Astrocyte (in vitro differentiated cells and primary cell): ENCODE measurements around the gene AP3S1. TPM values are rescaled to one million over a fixed set of nuclear protein-coding genes. Genes with fewer than 3 reads are reported as not detected.

Source experiments
- DNase-seq: peaks from one replicate; pipeline ENCODE4 v3.0.0-alpha.2; 2010; ENCODE audit warnings: low read depth
- FAIRE-seq: peaks from 2 replicates; lab custom pipeline; 2011; peaks lifted over from hg19 to GRCh38; lab: Jason Lieb, UNC
- H2AFZ ChIP-seq: 2 replicates; pipeline ENCODE4 v1.6.0; 2012; ENCODE audit warnings: low read depth, low read length, inconsistent platforms
- H3K27ac ChIP-seq: 2 replicates; pipeline ENCODE4 v1.5.1; 2011; ENCODE audit warnings: low read depth, low read length, inconsistent platforms
- H3K27me3 ChIP-seq: 2 replicates; pipeline ENCODE4 v1.6.0; 2011; ENCODE audit warnings: low read length, inconsistent platforms; ENCODE audit not compliant: insufficient read depth
- H3K36me3 ChIP-seq: 2 replicates; pipeline ENCODE4 v1.5.1; 2011; ENCODE audit warnings: low read length, inconsistent platforms; ENCODE audit not compliant: insufficient read depth
- H3K4me1 ChIP-seq: 2 replicates; pipeline ENCODE4 v1.5.1; 2011; ENCODE audit warnings: low read length, inconsistent platforms; ENCODE audit not compliant: insufficient read depth
- H3K4me2 ChIP-seq: 2 replicates; pipeline ENCODE4 v1.6.0; 2012; ENCODE audit warnings: low read length, inconsistent platforms
- H3K4me3 ChIP-seq: 2 replicates; pipeline ENCODE4 v1.5.1; 2011; ENCODE audit warnings: low read depth, mild to moderate bottlenecking, low read length, inconsistent platforms; ENCODE audit not compliant: insufficient read depth
- H3K79me2 ChIP-seq: 2 replicates; pipeline ENCODE4 v1.6.0; 2012; ENCODE audit warnings: mild to moderate bottlenecking, low read length, inconsistent platforms; ENCODE audit not compliant: insufficient read depth
- H3K9ac ChIP-seq: 2 replicates; pipeline ENCODE4 v1.6.0; 2012; ENCODE audit warnings: mild to moderate bottlenecking, low read length, inconsistent platforms
- H3K9me3 ChIP-seq: 2 replicates; pipeline ENCODE4 v1.5.1; 2012; ENCODE audit warnings: low read depth, mild to moderate bottlenecking, low read length, inconsistent platforms; ENCODE audit not compliant: insufficient read depth
- H4K20me1 ChIP-seq: 2 replicates; pipeline ENCODE4 v1.6.0; 2012; ENCODE audit warnings: low read length, inconsistent platforms; ENCODE audit not compliant: insufficient read depth
- H3K27ac Mint-ChIP-seq: one replicate; pipeline ENCODE4 v1.8.0; 2021; ENCODE audit warnings: mild to moderate bottlenecking, mixed read lengths; ENCODE audit not compliant: unreplicated experiment
- H3K27me3 Mint-ChIP-seq: one replicate; pipeline ENCODE4 v1.8.0; 2021; ENCODE audit warnings: low read depth, mixed read lengths; ENCODE audit not compliant: unreplicated experiment
- H3K36me3 Mint-ChIP-seq: one replicate; pipeline ENCODE4 v1.8.0; 2021; ENCODE audit warnings: low read depth, mixed read lengths; ENCODE audit not compliant: unreplicated experiment
- H3K4me1 Mint-ChIP-seq: one replicate; pipeline ENCODE4 v1.8.0; 2021; ENCODE audit warnings: low read depth, mixed read lengths; ENCODE audit not compliant: unreplicated experiment
- H3K4me3 Mint-ChIP-seq: one replicate; pipeline ENCODE4 v1.8.0; 2021; ENCODE audit warnings: mild to moderate bottlenecking, moderate library complexity, mixed read lengths; ENCODE audit not compliant: unreplicated experiment
- H3K9me3 Mint-ChIP-seq: one replicate; pipeline ENCODE4 v1.8.0; 2021; ENCODE audit warnings: mild to moderate bottlenecking, mixed read lengths; ENCODE audit not compliant: unreplicated experiment
- EZH2 ChIP-seq: IDR thresholded peaks from 2 replicates; pipeline ENCODE4 v1.6.1; 2012; ENCODE audit warnings: mild to moderate bottlenecking, low read length, inconsistent platforms; ENCODE audit not compliant: insufficient read depth
- total RNA-seq: library from RNA; stranded (reverse); gene quantifications from 2 replicates; pipeline ENCODE4 v1.2.1, GENCODE V29; 2021
- TF ChIP-seq, protein P1 (sequence below): IDR thresholded peaks from 2 replicates; pipeline ENCODE4 v1.5.1; 2011; ENCODE audit warnings: low read depth, mild to moderate bottlenecking, inconsistent platforms, low read length, moderate library complexity; ENCODE audit not compliant: insufficient read depth

The AP3S1 gene
- total RNA-seq, 1 donor from 2014 or later, result 108 TPM

DNA sequence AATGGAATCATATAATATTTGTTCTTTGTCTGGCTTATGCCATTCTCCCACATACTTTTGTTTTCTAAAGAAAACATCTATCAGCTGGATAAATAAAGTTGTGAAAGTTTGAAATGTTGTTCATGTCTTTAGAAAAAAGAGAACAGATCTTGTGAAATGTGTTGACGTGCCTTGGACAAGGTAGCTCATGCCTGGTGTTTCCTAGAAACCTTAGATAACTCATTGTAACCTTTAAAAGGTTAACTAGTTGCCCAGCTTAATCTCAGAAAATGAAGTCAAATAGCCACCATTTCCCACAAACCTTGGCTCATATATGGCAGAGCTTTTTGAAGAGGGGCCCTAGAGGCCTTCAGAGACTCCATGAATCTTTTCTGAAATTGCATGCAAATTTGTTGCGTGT, 40.6 kb upstream of the AP3S1 start:
- Histone ChIP-seq H4K20me1 (no peaks in the 10 kb centered on the region), H3K4me2 (no peak overlapping the region), H2AFZ (no peak overlapping the region), H3K4me1 (no peaks in the 10 kb centered on the region), H3K27me3 (no peaks in the 10 kb centered on the region), H3K9me3 (no peaks in the 10 kb centered on the region), H3K79me2 (no peaks in the 10 kb centered on the region), H3K9ac (no peak overlapping the region), H3K4me3 (no peak overlapping the region), H3K36me3 (no peaks in the 10 kb centered on the region), H3K27ac (no peak overlapping the region)
- H3K4me3 Mint-ChIP-seq, result no peak overlapping the region
- H3K4me1 Mint-ChIP-seq, result no peaks in the 10 kb centered on the region
- TF ChIP-seq EZH2, result no peak
- TF ChIP-seq, protein P1, sequence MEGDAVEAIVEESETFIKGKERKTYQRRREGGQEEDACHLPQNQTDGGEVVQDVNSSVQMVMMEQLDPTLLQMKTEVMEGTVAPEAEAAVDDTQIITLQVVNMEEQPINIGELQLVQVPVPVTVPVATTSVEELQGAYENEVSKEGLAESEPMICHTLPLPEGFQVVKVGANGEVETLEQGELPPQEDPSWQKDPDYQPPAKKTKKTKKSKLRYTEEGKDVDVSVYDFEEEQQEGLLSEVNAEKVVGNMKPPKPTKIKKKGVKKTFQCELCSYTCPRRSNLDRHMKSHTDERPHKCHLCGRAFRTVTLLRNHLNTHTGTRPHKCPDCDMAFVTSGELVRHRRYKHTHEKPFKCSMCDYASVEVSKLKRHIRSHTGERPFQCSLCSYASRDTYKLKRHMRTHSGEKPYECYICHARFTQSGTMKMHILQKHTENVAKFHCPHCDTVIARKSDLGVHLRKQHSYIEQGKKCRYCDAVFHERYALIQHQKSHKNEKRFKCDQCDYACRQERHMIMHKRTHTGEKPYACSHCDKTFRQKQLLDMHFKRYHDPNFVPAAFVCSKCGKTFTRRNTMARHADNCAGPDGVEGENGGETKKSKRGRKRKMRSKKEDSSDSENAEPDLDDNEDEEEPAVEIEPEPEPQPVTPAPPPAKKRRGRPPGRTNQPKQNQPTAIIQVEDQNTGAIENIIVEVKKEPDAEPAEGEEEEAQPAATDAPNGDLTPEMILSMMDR, result no peak
- no peaks in the 10 kb centered on the region for H3K27me3 Mint-ChIP-seq
- FAIRE-seq (no peak), DNase-seq (no peak)
- no peak overlapping the region for H3K27ac Mint-ChIP-seq
- H3K36me3 Mint-ChIP-seq, result no peaks in the 10 kb centered on the region
- H3K9me3 Mint-ChIP-seq, result no peaks in the 10 kb centered on the region

DNA sequence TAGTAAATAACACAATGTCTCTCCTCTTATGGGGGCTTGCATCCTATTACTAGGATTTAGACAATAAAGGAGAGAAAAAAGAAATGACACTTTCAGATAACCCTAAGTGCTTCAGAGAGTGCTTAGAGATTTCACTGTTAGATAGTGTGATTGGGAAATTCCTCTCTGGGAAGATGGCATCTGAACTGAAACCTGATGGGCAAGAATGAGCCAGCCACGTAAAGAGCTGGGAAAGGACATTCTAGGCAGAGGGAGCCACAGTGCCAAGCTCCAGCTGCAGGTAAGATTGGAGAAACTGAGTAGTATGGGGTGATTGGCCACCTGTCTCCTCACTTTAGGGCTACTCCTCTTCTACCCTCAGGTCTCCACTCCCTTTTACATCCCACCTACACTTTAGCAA, 39.8 kb upstream of the AP3S1 start:
- Mint-ChIP-seq H3K27ac (no peak overlapping the region), H3K9me3 (no peaks in the 10 kb centered on the region), H3K4me1 (no peaks in the 10 kb centered on the region), H3K4me3 (no peak overlapping the region), H3K36me3 (no peaks in the 10 kb centered on the region), H3K27me3 (no peaks in the 10 kb centered on the region)
- FAIRE-seq (no peak), DNase-seq (no peak)
- no peak overlapping the region for H3K27ac ChIP-seq
- TF ChIP-seq, protein P1, result no peak
- no peak for TF ChIP-seq EZH2
- no peak overlapping the region for H2AFZ ChIP-seq
- H4K20me1 ChIP-seq, result no peaks in the 10 kb centered on the region
- H3K9me3 ChIP-seq, result no peaks in the 10 kb centered on the region
- no peak overlapping the region for H3K4me3 ChIP-seq
- H3K4me2 ChIP-seq, result no peak overlapping the region
- H3K27me3 ChIP-seq, result no peaks in the 10 kb centered on the region
- no peaks in the 10 kb centered on the region for H3K36me3 ChIP-seq
- H3K79me2 ChIP-seq, result no peaks in the 10 kb centered on the region
- no peaks in the 10 kb centered on the region for H3K4me1 ChIP-seq
- no peak overlapping the region for H3K9ac ChIP-seq

DNA sequence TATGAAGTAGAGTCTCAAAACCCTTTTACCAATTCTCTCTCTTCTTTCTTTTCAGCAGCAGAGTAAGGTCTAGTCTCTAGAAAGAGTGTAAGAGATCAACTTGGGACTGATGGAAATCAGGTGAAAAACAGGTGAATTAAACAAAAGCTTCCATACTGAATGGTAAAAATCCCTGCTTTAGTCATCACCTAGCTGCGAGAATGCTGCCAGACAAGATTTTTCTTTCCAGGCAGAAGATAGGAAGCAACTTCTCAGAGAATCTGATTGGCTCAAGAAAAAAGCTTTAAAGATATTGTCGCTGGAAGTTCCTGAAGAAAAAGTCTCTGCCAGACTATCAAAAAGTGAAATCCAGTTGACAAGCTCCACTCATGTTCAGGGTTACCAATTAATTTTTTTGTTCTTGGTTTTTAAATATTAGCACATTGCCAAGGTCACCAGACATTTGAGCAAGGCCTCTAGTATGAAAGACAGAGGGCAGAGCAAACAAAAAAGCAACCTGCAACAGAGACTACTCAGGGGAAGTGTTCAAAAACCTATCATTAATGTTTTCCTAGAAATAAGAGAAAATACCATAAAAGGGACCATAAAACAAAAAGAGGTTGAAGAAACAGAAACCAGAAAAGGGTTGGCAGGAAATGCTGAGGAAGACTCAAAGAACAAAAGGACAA, 34.6 kb upstream of the AP3S1 start:
- Histone ChIP-seq H3K79me2 (no peaks in the 10 kb centered on the region), H3K36me3 (no peaks in the 10 kb centered on the region), H3K27ac (no peak overlapping the region), H2AFZ (no peak overlapping the region), H3K9ac (no peak overlapping the region), H4K20me1 (no peaks in the 10 kb centered on the region), H3K27me3 (no peaks in the 10 kb centered on the region), H3K4me2 (no peak overlapping the region), H3K4me3 (no peak overlapping the region), H3K4me1 (no peaks in the 10 kb centered on the region), H3K9me3 (no peaks in the 10 kb centered on the region)
- FAIRE-seq (no peak), DNase-seq (no peak)
- Mint-ChIP-seq H3K27me3 (no peaks in the 10 kb centered on the region), H3K4me1 (peaks cover 3% of the 10 kb centered on the region), H3K36me3 (no peaks in the 10 kb centered on the region), H3K27ac (no peak overlapping the region), H3K4me3 (no peak overlapping the region), H3K9me3 (no peaks in the 10 kb centered on the region)
- TF ChIP-seq EZH2, result no peak
- TF ChIP-seq, protein P1, result no peak
